ENCODE data around the gene EIF5B.
"Not testable (repeated sequence)": the region's sequence is repeated elsewhere in the genome, so short reads cannot be mapped to it uniquely, and the experiment has no call there.

The EIF5B gene

DNA sequence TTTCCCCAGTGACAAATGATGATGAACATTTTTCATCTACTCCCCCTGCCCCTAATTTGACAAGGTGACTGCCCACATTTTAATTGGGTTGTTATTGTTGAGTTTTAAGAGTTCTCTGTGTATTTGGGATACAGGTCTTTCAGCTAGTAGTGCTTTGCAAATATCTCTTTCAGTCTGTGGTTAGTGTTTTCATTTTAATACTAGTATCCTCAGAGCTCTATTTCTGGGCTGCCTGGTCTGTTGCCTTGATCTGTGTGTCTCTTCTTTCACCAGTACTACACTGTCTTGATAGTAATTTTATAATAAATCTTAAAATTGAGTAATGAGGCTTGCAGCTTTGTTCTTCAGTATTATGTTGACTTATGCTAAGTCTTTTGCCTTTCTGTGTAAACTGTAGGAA, 19.7 kb downstream of the EIF5B start:
- DNase-seq: no peak

DNA sequence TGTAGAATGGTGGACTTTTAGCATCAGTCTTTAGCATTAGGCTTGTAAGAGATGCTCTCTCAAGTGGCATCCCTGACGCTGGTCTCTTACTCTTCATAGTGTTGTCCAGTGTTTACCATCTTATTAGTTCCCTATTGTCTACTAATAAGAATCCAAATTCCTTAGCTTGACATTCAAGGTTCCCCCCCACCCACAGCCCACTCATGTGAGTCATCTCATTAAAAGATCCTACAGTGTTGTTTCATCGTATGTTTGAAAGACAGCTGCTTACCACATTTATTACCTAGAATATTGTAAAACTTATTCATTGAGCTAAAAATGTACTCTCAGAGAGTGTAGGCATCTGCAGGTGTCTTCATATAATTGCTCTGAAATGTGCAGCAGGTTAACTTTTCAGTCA, 28.5 kb downstream of the EIF5B start:
- DNase-seq: peak in 3 of 56 donors; percentile 8 to 25 (median 14)

DNA sequence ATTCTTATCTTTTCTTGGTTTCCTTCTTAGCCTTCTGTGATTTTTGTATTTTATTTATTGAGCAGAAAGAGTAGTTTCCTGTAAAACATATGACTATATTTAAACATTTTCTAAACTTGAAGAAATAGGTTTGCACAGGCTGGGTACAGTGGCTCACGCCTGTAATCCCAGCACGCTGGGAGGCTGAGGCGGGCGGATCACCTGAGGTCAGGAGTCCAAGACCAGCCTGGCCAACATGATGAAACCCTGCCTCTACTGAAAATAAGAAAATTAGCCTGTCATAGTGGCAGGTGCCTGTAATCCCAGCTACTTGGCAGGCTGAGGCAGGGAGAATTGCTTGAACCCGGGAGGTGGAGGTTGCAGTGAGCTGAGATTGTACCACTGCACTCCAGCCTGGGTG, 31.7 kb downstream of the EIF5B start:
- DNase-seq: not testable (repeated sequence)

DNA sequence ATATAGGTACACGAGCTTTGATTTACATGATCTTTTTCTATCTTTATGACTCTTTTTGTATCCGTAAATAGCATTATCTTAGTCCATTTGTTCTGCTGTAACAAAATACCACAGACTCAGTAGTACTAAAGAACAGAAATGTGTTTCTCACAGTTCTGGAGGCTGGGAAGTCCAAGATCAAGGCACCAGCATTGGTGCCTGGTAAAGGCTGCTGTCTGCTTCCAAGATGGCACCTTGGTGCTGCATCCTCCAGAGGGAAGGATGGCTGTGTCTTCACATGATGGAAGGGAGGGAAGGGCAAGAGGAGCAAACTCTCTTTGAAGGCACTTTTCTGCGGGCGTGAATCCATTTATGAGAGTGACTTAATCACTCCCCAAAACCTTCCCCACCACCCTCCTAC, 36.0 kb downstream of the EIF5B start:
- DNase-seq: no peak

DNA sequence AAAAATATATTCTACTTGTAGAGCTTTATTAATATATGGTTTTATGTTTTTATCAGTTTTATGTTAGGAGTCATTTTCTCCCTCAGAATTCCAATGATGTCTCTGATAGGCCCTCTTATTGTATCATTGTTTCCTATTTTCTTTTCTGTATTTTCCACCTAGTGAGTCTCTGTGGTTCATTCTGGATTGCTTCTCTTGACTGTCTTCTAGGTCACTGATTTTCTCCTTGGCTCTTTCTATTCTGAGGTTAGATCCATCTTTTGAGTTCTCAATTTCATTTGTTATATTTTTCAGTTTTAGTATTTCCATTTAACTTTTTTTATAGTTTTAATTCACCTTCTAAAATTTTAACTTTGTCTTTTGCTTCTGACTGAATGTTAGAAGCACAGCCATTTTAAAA, 37.6 kb downstream of the EIF5B start:
- DNase-seq: no peak

DNA sequence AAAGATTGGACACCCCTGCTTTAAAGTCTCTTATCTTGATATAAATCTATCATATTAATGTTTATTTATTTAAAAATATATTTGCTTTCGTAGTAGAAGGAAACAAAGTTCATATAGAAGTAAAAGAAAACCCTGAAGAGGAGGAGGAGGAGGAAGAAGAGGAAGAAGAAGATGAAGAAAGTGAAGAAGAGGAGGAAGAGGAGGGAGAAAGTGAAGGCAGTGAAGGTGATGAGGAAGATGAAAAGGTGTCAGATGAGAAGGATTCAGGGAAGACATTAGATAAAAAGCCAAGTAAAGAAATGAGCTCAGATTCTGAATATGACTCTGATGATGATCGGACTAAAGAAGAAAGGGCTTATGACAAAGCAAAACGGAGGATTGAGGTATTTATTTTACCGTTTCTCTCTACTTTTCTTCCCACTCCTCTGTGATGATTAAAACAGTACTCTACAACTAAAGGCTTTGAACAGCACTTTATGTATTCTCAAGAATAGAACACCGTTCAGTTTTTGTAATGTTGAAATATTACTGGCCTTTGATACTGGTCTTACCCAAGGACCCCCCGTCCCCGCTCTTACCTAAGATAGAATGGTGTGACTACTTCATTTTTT, 39.2 kb downstream of the EIF5B start:
- no peak for DNase-seq

DNA sequence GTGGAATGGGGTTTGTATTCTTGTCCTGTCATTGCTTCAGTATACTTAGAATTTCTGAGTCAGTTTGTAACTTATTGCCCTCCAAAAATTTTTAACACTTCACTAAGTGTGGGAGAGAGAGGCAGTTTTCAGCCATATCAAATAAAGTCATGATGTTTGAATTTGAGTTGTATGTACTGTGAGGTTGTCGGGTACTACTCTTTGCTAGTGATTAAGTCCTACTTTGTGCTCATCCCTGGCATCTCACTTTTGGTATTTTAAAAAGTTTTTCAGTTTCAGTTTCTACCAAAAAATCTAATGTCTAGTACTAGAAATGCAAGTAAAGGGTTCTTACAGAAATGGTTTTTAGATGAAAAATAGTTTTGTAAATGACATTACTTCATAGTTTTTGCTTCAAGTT, 40.7 kb downstream of the EIF5B start:
- no peak for DNase-seq

DNA sequence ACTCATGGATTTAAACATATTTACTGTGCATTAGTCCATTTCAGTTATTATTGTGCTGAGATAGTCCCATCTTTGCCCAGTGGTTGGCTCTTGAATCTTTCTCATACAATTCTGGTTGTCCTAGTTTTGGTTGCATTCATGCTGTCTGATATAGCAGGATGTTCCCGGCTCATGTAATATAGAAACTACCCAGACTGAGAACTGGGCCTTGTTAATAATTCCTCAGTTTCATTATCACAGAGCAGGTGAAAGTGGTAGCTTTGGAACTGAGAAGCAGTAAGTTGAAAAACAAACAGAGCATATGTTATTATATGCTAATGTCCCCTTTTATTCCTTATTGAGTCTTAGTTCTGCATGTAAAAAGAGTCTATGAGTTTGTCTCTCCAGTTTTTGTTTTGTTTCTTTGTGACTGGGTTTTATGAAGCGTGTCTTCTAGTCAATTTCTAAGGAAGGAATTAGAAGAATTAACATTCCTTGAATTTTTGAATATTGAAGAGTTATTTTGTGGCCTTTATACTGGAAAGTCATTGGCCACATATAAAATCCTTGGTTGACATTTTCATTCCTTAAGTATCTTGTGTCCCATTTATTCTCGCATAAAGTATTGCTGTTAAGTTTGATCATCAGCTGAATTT, 43.3 kb downstream of the EIF5B start:
- DNase-seq: no peak

DNA sequence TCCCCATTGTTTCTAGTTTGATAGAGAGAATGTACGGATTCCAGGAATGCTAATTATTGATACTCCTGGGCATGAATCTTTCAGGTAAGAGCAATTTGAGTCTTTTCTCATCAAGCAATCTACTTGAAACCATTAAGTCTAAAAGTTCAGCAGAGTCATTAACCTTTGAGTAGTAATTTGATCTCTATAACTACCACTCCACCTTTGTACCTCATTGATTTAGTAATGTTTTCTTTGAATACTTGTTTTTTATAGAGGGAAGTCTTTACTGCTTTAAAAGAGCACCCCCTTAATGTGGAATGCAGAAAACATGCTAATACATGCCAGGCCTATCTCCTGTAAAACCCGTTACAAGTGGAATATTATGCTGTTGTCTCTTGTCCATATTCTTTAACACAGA, 45.0 kb downstream of the EIF5B start:
- DNase-seq: no peak

DNA sequence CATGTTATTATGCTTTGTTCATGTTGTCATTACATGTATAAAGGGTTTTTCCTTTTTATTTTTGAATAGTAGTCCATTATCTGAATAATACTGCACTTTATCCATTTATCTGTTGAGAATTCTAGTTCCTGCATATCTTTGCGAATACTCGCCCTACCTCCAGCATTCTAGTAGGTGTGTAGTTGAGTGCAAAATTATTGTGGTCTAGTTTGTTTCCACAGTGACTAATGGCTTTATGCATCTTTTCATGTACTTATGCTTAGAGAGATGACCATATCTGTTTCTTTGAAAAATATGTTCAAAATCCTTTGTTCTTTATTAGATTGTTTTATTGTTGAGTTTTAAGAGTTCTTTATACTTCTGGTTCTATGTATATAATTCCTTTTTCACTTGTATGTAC, 48.8 kb downstream of the EIF5B start:
- no peak for DNase-seq

DNA sequence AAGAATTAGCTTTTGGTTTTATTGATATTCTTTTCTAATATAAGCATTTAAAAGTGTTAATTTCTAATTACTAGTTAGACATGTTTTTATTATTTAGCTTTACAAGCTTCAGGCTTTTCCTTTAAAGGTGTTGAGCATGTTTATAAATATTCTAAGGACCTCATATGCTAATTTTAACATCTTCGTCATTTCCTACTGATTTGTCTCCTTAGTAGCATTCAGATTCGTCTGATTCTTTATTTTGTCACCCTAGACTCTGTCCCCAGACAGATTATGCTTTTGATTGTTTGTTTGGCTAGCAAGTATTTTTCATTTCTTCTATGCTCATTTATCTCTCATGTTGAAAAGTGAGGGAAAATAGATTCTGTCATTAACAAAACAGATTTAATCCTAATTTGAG, 51.7 kb downstream of the EIF5B start:
- DNase-seq: no peak

DNA sequence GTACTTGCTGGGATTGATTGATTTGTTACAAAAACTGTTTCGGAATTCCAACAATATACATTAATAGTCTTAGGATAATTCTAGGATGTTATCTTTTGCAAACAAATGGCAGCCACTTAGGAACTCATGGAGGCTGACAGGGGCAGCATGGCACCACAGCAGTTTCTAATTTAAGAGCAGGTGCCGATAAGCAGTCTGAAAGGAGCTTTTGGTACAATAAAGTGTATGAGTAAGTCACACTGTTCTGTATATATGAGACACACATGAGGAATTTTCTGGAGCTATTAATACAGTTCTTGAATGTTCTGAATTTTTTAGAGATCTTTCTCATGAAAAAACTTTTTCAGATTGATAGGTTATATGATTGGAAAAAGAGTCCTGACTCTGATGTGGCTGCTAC, 52.2 kb downstream of the EIF5B start:
- DNase-seq: no peak

DNA sequence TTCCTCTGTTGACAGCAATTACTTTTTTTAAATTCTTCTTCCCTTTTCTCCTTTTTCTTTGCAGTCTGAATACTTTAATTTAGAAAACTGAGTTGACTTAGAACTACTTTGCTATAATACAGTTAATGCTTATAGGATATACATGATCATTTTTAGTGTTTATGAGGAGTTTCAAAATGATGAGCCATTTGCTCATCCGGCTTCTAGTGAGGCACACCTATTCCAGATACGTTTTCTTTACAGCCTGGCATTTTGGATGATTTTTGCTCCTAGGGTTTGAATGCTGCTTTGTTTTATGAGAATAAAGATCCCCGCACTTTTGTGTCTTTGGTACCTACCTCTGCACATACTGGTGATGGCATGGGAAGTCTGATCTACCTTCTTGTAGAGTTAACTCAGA, 52.8 kb downstream of the EIF5B start:
- no peak for DNase-seq

DNA sequence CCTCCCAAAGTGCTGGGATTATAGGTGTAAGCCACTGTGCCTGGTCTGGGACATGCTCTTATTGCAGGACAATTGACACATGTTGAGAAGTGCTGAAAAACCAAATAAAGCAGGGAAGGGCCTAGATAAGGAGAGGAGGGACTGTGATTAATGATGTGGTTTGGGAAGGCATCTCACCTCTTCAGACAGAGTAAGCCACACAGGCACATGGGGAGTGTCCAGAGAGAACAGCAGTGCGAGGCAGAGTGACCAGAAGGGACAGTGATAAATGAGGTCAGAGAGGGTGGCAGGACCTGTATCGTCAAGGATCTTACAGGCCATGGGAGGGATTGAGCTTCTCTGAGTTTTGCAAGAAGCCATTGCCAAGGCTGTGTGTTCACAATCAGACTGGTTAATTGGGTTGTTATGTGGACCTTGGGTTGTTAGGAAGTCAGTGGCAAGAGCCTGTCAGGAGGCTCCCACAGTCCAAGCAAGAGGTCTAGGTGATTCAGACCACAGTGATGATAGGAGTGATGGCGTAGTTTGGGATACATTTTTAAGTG, 58.5 kb downstream of the EIF5B start:
- no peak for DNase-seq

DNA sequence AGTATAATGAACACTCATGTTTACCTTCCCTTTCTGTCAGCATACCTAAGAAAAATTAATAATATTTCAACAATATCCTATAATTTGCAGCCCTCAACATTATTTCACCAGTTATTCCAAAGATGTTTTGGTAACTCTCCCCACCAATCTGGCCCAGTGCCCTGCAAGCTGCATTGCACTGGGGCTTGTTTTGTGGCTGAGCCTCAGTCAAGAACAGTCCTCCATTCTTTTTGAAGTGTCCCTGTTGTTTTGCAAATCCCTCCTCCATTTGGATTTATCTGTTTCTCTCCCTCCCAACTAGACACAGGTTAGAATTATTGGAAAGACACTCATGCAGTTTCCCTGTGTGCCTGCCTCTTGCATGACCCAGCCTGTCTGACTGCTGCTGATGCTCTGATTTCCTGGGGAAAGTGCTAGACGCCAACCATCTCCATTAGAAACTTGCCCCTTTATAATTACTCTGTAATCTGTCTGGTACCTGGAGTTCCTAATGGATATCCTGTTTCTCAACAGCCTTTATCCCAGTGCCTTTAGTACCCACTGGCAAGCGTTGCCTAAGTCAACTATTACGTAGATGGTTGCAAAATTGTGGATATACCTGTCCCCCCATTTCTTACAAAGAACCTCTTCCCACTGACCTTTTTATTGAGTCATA, 60.2 kb downstream of the EIF5B start:
- DNase-seq: peak in 23 of 56 donors; percentile 2 to 66 (median 16)

DNA sequence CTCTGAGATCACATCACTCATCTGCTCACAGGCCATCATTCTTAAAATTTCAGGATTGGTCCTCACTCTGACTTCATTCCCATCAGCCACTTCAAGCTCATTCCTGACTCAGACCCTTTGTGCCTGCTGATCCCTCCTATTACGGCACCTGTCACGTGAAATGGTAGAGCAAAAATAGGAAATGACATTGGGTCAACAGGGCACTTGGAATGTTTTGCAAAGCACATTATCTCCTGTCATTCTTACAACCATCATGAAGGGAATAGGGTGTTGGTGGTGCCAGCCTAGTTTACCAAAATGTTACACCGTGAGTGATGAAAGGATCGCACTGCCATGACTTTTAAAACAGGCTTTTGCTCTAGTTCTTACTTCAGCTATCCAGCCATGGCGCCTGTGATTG, 61.1 kb downstream of the EIF5B start:
- DNase-seq: no peak

DNA sequence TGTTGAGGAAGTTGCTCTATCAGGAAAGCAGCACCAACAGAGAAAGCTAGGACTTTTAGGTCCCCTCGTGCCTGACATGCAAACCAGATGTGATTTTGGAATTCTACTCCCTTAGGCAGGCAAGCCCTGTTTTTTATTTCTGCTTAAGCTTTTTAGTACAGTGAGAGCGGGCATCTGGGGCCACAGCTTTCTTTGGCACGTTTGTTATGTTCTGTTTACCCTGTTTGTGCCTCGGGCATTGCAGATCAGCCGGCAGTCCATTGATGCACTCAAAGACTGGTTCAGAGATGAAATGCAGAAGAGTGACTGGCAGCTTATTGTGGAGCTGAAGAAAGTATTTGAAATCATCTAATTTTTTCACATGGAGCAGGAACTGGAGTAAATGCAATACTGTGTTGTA, 61.9 kb downstream of the EIF5B start:
- DNase-seq: peak in 1 of 56 donors; percentile 11

DNA sequence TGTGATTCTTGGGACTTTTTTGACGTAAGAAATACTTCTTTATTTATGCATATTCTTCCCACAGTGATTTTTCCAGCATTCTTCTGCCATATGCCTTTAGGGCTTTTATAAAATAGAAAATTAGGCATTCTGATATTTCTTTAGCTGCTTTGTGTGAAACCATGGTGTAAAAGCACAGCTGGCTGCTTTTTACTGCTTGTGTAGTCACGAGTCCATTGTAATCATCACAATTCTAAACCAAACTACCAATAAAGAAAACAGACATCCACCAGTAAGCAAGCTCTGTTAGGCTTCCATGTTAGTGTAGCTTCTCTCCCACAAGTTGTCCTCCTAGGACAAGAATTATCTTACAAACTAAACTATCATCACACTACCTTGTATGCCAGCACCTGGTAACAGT, 62.6 kb downstream of the EIF5B start:
- DNase-seq: no peak

DNA sequence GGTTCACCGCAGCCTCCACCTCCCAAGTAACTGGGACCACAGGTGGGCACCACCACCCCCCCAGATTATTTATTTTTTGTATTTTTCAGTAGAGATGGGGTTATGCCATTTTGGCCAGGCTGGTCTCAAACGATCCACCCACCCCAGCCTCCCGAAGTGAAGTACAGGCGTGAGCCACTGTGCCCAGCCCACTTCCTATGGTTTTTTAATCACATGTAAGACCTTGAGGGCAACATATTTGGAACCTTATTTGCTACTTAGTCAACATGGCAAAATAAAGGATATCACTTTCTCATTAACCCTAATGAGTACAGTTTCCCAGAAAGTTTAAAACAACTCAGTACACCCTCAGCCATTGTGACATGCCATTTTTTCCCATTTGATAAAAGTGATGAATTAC, 64.7 kb downstream of the EIF5B start:
- DNase-seq: no peak

DNA sequence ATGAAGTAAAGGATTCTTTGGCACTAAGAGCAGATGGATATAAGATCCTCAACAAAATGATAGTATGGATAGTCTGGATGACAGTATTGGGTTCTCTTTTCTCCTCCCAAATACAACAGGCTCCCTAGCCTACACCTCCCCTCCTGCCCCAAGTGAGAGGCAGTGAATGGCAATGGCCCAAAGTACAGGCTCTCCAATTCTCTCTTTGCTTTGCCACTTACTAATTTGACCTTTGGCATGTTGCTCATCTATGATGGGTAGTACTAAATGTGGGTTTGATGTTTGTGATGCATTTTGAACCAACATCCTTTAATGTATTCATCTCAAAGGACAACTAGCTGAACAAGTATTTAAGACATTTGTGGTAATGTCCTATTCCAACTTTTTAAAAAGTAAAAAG, 65.9 kb downstream of the EIF5B start:
- DNase-seq: no peak

DNA sequence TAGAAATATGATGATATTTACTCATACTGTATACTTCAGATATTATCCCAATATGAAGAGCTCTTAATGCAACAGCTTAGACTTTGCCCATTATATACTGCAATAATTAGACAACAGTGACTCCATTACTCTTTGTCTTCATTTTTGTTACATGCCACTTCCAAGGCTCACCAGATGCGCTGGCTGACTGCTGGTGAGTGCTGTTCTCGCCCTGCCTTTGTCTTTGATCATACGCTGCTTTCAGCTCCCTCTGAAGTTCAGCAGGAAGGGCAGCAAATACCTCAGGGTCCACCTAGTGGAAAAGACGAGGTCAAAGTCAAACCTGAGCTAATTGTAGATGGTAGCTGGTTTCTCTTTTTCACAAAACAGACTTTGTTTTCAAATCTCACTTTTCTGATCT, 66.3 kb downstream of the EIF5B start:
- DNase-seq: no peak

DNA sequence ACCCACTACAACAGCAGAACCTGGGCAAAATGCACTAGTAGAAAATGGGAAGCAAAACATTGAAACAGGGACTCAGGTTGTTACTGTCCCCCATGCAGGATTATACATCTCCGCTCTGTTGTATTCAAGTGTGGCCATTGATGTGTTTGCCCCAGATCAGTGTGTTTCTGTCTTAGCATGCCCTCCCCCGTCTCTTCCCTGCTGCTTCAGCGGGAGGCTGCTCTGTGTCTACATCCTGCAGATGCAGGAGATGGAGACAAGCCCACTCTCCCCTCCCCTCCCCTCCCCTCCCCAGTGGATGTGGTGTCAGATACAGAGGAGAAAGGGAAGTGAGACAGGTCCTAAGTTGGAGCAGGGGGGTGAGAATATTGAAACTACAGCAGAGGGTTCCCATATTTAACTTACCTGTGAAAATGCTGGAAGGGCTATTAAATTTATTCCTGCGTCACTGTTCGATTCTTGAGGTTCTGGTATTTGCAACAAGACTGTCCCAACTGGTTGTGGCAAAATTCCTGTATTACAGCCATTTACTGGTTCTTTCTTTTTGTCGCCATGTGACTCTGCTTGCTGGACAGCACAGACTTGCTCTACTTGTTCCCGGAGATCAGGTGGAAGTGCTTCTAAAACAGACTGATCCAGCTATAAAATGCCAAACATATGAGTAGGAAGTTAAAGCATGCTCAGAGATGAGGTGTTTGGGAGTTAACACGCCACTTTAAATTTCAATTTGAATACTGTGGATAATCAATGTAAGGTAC, 67.0 kb downstream of the EIF5B start:
- DNase-seq: no peak

Data from nucleus accumbens (tissue), 56 donors.